DOHH2 (cell line): ENCODE results near the gene TTLL8.

Experiments used
- H3F3A ChIP-seq: fragments of 200-600 bp; sonication (generic), shearing (Covaris generic); 2 replicates; pipeline ENCODE4 v1.6.0; 2016; ENCODE audit warnings: antibody characterized with exemption, mild to moderate bottlenecking; ENCODE audit not compliant: control insufficient read depth, insufficient read depth
- H3K27ac ChIP-seq: fragments of 200-600 bp; sonication (generic); 2 replicates; pipeline ENCODE4 v1.5.1; 2014; ENCODE audit warnings: low read depth, mild to moderate bottlenecking, low read length, moderate library complexity
- H3K27me3 ChIP-seq: fragments of 200-600 bp; sonication (generic); 2 replicates; pipeline ENCODE4 v1.6.1; 2014; ENCODE audit warnings: mild to moderate bottlenecking, low read length, mixed read lengths; ENCODE audit not compliant: control insufficient read depth
- H3K36me3 ChIP-seq: fragments of 200-600 bp; sonication (generic); 2 replicates; pipeline ENCODE4 v1.6.1; 2014; ENCODE audit warnings: mild to moderate bottlenecking, low read length, moderate library complexity, mixed read lengths; ENCODE audit not compliant: control insufficient read depth
- H3K4me1 ChIP-seq: fragments of 200-600 bp; sonication (generic); 2 replicates; pipeline ENCODE4 v1.6.1; 2014; ENCODE audit warnings: mild to moderate bottlenecking, low read length, mixed read lengths; ENCODE audit not compliant: control insufficient read depth
- H3K4me2 ChIP-seq: fragments of 200-600 bp; sonication (generic); 2 replicates; pipeline ENCODE4 v1.6.0; 2014; ENCODE audit warnings: mild to moderate bottlenecking, low read length, moderate library complexity
- H3K4me3 ChIP-seq: fragments of 200-600 bp; sonication (generic); 2 replicates; pipeline ENCODE4 v1.5.1; 2014; ENCODE audit warnings: mild to moderate bottlenecking, low read length, mixed read lengths
- H3K79me2 ChIP-seq: fragments of 200-600 bp; sonication (generic); 2 replicates; pipeline ENCODE4 v1.6.1; 2014; ENCODE audit warnings: mild to moderate bottlenecking, low read length, mixed read lengths; ENCODE audit not compliant: control insufficient read depth
- H3K9me2 ChIP-seq: fragments of 200-600 bp; sonication (generic); replicated peaks from 2 replicates; pipeline ENCODE4 v1.6.1; 2014; ENCODE audit warnings: mild to moderate bottlenecking, low read length, mixed read lengths; ENCODE audit not compliant: control insufficient read depth
- H3K9me3 ChIP-seq: fragments of 200-600 bp; sonication (generic); 2 replicates; pipeline ENCODE4 v1.6.1; 2014; ENCODE audit warnings: antibody characterized with exemption, low read length, mixed read lengths; ENCODE audit not compliant: control insufficient read depth, insufficient read depth
- H4K20me1 ChIP-seq: fragments of 200-600 bp; sonication (generic); 2 replicates; pipeline ENCODE4 v1.6.0; 2014; ENCODE audit warnings: low read depth, mild to moderate bottlenecking, antibody characterized with exemption, low read length, moderate library complexity; ENCODE audit not compliant: control insufficient read depth, insufficient read depth
- CTCF ChIP-seq: fragments of 200-600 bp; sonication (generic); IDR thresholded peaks from one replicate; pipeline ENCODE4 v1.5.1; 2014; ENCODE audit warnings: antibody characterized with exemption, mild to moderate bottlenecking, low read depth, low read length; ENCODE audit not compliant: poor library complexity, severe bottlenecking
- EZH2phosphoT487 ChIP-seq: fragments of 200-600 bp; sonication (generic); IDR thresholded peaks from 2 replicates; pipeline ENCODE4 v1.6.1; 2017; ENCODE audit warnings: borderline replicate concordance, mild to moderate bottlenecking, antibody characterized with exemption, low read length, moderate library complexity, mixed read lengths

TTLL8 gene

GRCh38 chr22:50085211-50085972 lies 27.3 kb upstream of the TTLL8 start, which contains the start of gene MLC1:
TSS of gene MLC1 (minus strand) at chr22:50085426. CDS start at chr22:50084902, 524 bp downstream.
- H3K9me2 ChIP-seq: no peaks in the 10 kb centered on the region
- no peak within 1 kb of the TSS for H3K4me2 ChIP-seq
- H4K20me1 ChIP-seq: no peaks in the 10 kb centered on the region
- H3K27me3 ChIP-seq: peaks cover 5% of the 10 kb centered on the region
- H3K4me1 ChIP-seq: no peaks in the 10 kb centered on the region
- H3K27ac ChIP-seq: no peak within 1 kb of the TSS
- peaks cover 12% of the 10 kb centered on the region for H3K9me3 ChIP-seq
- no peaks in the 10 kb centered on the region for H3F3A ChIP-seq
- no peaks in the 10 kb centered on the region for H3K36me3 ChIP-seq
- no peak within 1 kb of the TSS for H3K4me3 ChIP-seq
- TF ChIP-seq CTCF: no peak
- H3K79me2 ChIP-seq: no peaks in the 10 kb centered on the region

GRCh38 chr22:50084614-50085021 lies 26.5 kb upstream of the TTLL8 start:
- H3K36me3 ChIP-seq: no peaks in the 10 kb centered on the region
- no peaks in the 10 kb centered on the region for H3K9me2 ChIP-seq
- no peaks in the 10 kb centered on the region for H3K79me2 ChIP-seq
- TF ChIP-seq EZH2phosphoT487: no peak
- TF ChIP-seq CTCF: no peak
- no peak overlapping the region for H3K4me3 ChIP-seq
- H3F3A ChIP-seq: no peaks in the 10 kb centered on the region
- no peak overlapping the region for H3K27ac ChIP-seq
- peaks cover 5% of the 10 kb centered on the region for H3K27me3 ChIP-seq
- no peaks in the 10 kb centered on the region for H4K20me1 ChIP-seq
- no peaks in the 10 kb centered on the region for H3K4me1 ChIP-seq
- H3K9me3 ChIP-seq: peaks cover 12% of the 10 kb centered on the region
- no peak overlapping the region for H3K4me2 ChIP-seq

- no peaks in the 10 kb centered on the region for H3K4me1 ChIP-seq
- H3K9me3 ChIP-seq: peaks cover 12% of the 10 kb centered on the region
These were observed 26.0 kb upstream of the TTLL8 start for GRCh38 chr22:50084080-50084477.

More at GRCh38 chr22:50084080-50084477, 26.0 kb upstream of the TTLL8 start:
- H3K27ac ChIP-seq: no peak overlapping the region
- no peaks in the 10 kb centered on the region for H3K79me2 ChIP-seq
- no peaks in the 10 kb centered on the region for H4K20me1 ChIP-seq
- no peak overlapping the region for H3K4me3 ChIP-seq
- H3K9me2 ChIP-seq: no peaks in the 10 kb centered on the region
- no peaks in the 10 kb centered on the region for H3F3A ChIP-seq
- H3K4me2 ChIP-seq: no peak overlapping the region
- no peaks in the 10 kb centered on the region for H3K36me3 ChIP-seq
- TF ChIP-seq EZH2phosphoT487 (no peak), CTCF (no peak)
- H3K27me3 ChIP-seq: peaks cover 5% of the 10 kb centered on the region
